HG03457 (cell line): ENCODE measurements around the gene CADPS2.

Source experiments
- ATAC-seq: cut with Tn5 transposase; IDR thresholded peaks from one replicate; pipeline ENCODE4 v1.9.1; 2021; ENCODE audit warnings: moderate number of reproducible peaks; ENCODE audit not compliant: unreplicated experiment

CADPS2 gene

DNA sequence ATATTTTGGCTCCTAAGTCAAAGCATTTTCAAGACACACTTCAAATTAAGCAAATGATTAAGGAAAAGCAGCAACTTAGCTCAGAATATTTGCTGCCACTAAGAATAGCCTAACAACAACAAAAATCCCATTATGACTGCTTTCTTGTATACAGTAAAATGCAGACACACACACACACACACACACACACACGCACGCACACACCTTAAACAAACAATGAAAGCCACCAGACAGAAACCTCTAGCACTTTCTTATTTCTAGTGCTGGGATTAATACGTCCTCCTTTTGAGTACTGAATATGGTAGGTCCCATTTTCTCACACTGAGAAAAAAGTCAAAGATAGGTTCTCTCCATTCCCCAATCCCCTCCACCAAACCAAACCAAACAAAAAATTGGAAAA lies 558.3 kb downstream of the CADPS2 start:
- no peak for ATAC-seq

DNA sequence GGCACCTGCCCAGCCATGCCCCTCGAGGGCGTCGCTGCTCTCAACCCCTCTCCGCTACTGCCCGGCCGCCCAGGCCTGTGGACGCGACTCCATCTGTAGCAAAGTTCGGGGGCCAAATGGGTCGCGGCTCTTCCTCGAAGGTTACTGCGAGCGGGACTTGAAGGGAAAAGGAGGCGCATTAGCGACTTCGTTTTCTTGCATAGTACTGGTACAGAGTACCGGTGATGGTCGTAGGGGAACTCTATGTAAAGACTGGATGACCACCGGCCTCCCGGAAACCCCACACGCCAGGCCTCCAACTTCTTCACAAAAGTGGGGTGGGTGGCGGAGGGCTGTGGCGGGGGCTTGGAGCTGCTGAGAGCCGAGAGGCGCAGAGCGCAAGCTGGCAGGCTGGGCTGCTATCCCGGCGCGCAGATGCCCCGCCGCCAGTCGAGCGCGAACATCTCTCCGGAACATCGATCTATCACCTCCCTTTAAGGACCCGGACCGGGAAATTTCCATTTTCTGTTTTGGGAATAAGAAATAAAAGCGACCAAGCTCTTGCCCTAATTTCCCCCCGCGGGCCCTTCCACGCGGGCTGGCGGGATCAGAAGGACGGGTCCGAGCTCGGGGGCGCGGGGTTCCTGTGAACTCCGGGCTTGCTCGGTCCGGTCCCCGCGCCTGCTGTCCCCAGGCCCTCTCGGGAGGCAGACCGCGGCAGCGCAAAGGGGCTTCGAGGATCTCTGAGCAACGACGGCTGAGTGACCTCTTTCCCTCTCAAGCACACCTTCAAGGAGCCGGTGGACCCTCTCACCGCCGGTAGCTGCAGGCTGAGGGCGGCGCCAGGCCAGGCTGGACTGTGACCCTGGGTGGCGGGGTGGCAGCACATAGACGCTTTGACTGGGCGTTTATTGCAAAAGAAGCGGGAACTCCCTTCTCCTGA lies 569.5 kb downstream of the CADPS2 start:
- ATAC-seq: no peak

DNA sequence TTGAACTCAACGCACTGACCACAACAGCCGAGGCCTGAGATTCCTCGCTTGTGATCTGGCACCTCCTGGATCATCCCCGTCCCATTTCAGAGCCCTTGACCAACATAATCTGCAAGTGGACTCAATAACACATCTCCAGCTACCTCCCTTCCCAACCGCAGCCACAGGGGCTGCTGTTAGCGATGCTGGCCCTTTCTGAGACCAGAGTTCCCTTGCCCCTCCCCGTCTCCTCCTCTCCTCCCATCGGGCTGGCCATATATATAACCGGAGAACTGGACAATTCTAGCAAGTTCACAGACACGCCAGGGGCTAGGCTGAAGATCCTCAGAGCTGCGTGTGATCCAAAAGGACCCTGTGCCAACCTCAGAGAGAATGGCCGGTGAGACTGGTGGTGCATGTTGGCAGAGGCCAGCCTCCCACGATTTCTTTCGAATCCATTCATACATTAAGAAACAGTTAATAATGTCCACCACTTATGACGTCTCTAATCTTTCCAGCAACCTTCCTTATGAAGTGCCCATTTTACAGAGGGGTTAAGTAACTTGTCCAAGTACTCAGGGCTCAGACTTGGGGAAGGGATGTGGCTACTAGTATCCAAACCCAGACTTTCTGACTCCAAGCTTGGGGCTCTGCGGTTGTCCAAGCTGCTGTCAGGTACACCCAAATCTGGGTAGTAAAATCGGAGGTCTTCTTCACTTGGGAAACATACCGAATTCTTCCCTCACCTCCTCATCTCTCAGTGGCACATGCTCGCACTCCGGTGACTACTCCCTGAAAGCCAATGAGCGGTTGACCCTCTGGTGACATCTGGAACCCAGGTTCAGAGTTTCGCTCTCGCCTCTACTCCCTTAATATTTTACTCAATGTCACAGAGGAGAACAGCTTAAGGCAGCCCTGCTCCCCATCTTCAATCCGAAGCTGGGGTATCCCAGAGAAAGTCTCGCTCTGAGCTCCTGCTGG lies 570.5 kb downstream of the CADPS2 start:
- ATAC-seq: no peak

DNA sequence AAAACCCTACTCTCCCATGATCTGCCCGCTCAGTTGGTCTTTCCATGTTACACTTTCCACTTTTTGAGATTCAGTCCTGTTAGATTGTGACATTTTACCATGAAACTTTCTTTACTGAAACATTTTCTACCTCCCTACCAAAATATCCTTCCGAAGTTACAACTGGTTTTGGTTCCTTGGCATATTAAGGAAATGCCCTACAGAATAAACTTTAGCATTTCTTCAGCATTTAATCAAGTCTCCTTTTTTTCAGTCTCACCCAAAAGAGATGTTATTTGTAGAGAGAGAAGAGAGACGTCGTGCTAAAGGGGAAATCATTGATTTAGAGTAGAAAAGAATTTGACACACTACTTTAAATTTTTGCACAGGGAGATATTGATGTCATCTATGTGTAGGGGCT lies 572.0 kb downstream of the CADPS2 start:
- no peak for ATAC-seq

DNA sequence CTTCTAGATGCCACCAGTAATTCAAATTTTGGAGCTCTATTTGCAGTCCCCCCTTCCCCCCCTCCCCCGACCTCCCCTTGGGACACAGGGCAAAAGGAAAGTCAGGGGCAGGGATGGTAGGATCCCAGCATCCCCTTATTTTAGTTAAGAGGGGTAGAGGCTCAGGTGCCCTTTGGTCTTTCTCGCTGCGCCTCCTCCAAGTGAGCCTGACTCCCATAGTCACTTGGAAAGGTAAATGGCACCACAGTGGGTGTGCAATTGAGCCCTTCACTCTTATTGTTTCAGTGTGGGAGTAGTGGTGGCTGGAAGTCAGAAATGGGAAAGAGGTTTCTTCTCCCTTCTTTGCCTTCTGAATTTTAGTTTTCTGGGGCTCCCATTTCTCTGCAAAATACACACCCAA lies 573.5 kb downstream of the CADPS2 start:
- ATAC-seq: no peak

DNA sequence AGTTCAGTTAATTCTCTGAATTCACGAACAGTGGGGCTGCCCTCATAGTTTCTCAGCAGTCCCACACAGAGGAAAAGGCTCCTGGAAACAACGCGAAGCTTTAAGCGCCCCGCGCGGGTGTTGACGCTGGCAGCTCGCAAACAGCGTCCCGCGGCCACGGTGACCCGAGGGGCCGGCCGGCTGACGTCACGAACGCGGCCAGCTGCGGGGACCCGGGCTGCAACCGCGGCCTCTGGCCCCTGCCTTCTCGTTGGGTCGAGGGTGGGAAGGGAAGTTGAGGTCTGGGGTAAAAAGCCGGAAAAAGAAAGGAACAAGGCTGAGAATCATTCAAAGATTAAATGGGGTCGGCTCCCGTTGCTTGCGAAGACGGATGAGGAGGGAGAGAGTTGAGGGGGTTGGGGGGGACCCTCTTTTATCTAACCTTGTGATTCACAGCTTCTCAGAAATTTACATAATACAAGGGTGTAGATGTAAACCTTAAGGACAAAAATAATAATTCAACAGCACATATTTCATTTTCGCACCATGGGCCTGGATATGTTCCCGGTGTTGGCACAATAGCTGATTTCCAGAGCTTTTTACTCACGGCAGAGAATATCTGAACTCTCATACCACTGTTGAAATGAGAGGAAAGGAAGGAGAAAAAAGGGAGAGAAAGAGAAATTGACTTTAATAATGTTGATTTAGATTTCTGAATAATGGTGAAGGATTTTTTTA lies 574.4 kb downstream of the CADPS2 start:
- ATAC-seq: no peak

DNA sequence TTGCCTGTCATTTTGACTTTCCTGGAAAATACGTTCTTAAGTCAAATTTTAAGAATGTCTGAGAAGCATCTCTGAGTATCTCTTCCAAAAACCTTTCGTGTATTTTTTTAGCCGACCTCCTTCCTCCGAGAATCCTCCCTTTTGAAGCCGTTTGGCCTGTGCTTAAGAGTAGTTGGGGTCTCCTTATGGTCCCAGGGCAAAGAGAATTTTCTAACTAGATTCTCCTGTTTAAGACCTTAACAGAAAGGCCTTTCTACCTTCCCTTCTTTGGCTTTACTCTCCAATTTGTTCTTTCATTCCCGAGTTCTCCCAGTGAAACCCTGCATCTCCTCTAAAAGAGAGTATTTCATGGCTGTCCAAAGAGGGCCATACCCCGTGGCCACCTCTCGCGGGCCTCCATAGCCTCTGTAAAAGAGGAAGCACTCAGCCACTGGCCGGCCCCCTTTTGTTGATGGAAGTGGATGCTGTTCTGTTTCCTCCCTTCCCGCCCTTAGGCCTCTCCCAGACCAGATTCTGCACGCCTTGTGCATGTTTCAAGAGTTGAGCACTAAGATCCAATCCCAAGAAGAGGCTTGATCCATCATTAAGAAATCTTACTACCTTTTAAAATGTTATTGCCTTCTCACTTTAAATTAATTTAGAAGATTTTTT lies 575.1 kb downstream of the CADPS2 start:
- ATAC-seq: no peak

DNA sequence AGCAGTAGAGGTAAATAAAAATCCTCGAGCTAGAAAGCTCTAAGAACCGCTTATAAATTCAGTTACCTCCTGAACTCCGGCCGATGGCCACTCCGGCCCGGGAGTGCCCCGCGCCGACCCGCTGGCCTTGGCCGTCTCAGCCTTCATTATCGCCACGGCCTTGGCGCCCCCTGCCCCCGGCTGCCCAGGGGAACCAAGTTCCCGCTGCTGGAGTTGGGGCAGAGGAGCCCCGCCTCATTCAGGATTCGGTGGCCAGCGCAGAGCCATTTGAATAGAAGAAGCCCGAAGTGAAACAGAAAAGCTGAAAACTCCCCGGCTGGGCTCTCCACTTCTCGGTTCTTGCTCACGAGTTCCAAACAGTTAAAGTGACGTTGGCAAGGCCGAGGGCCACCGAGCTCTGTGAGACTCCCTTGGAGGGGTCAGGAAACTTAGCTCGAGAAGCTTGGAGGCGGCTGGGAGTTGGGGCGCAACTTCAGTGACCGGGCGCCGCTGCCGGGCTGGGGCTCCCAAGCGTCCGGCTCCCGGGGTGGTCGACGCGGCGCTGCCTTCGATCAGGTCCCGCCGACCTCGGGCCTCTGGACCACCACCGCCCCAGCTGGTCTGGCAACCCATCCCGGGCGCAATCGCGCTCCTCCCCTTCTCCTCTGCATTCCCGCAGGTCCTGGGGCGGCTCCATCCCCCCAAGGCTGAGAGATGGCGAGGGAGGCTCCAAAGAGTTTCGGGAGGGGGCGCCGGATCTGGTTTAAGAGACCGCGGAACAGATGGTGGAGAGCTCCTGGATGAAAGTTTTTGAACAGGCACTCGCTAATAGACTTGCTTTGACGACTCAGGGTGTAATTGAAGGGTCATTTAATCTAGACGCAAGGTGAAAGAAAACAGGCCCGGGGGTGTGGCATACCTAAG lies 575.9 kb downstream of the CADPS2 start:
- ATAC-seq: no peak

DNA sequence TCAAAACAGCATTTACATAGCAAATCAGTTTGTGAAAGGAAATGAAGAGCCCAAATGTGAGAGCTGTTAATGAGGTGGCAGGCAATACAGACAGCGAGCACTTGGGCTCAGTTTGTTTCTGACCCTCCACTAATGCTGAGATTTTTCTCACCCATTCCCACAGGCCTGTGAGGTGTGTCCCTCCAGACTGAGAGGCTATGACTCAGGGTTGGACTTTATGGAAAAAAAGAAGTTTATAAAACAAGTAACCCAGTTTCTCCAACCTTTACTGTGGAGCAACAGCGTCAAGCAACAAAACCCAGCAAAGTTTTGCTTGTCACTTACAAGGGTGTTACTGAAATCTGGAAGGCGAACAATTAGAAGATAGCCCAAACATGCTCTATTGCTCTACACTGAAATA lies 576.8 kb downstream of the CADPS2 start:
- ATAC-seq: no peak

DNA sequence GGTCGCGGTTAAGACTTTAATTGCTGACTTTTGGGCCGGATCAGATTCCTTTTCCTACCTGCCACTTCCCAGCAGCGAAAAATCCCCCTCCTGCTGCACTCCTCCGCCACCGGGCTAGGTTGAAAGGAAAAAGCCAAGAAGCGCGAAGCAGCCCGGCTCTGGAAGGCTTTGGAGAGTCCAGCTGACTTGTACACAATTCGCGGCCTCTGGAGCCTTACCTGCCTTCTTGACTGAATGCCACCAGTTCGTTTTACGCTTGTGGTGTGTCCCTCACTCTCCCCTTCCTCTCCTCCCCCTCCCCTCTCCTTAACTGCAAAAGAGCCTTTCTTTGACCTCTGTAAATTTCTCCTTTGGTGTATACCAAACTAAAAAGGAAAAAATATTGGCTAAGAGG lies 579.0 kb downstream of the CADPS2 start:
- ATAC-seq: no peak

DNA sequence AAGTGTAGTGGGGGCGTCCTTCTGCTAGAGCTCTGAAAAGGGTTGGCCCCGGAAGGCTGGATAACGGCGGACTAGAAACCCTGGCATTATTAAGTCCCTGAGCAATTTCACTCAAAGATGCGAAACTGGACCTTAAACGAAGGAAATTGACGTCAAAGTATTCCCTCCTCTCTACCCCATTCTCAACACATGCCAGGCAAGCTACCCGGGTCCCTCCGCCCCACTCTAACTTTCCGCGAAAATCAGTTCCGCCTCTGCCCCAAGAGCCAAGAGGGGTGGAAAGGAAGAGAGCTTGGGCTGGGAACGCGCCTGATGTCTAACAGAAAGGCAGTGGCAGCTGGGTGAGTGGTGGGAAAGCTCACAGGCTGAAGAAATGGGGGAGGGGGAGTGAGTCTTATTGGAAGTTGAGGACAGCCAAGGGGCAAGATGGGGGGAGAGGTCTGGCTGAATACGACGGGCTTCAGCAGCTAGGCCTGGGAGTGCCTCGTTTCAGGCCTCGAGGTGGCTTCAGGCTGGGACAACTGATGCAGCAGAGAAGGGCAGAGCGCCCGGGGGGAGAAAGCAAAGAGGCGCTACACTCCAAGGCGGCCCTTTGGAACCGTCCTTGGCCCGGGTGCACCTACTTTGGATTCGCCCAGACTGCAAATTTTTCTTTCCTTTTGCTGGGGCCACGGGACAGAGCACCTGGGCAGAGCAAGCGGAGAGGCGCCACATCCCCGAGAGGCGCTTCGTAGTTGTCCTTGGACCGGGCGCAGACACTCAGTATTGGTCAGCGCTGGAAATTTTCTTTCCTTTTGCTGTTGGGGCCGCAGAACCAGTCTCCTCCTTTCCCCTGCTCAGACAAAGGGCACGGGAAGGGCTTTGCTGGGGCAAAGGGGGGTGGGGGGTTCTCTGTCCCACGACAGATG lies 579.7 kb downstream of the CADPS2 start:
- no peak for ATAC-seq

DNA sequence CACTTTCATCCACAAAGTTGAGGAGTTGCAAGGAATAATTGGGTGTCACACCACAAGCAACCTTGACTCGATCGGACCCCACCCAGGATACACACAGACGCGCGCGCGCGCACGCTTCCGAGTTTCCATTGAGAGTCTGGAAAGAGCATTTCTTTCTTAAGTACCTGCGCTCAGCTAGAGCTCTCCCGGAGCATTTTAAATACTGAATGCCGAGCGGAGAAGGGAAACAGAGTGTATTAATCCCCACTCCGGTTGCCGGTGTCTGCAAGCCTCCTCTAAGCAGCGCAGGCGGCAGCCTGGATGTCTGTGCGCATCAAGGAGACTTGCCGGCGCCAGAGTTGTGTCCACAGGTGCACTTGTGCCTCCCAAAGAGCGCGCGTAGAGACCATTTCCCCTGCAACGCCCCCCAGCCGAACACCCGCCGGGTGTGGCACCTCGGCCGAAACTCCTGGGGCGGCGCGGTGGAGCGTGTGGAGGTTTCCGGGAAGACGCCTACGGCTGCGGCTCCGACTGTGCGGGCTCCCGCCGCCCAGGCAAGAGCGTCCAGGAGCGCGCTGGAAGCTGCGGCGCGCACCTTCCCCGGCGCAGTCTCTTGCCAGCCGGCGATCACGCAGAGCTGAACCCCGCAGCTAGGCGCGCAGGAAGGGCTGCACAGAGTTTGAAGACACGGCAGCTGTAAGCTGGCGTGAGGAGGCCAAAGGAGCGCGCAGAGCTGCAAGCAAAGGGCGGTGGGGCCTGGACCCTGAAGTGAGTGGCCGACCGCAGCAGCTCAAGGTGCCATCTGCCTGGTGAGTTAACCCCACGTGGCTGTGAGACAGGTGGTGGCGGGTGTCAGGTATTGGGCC lies 580.6 kb downstream of the CADPS2 start:
- ATAC-seq: no peak

DNA sequence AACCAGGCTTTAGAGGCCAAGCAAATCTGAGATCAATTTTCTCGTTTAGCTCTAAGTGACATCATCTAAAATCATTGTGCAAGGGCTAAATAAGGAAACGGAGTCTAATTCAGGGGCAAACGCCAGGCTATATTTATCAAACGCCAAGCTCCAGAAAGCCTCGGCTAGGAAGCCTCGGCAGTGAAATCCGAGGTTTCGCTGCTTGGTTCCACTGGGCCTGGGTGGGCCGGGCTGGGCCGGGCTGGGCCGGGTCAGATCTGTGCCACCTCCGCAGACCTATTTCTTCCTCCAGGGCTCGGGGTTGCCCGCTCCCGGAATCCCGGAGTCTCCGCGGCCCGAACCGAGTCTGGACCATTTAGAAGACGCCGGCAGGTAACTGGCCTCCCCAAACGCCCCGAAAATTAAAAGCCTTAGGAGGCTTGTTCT lies 581.3 kb downstream of the CADPS2 start:
- no peak for ATAC-seq

DNA sequence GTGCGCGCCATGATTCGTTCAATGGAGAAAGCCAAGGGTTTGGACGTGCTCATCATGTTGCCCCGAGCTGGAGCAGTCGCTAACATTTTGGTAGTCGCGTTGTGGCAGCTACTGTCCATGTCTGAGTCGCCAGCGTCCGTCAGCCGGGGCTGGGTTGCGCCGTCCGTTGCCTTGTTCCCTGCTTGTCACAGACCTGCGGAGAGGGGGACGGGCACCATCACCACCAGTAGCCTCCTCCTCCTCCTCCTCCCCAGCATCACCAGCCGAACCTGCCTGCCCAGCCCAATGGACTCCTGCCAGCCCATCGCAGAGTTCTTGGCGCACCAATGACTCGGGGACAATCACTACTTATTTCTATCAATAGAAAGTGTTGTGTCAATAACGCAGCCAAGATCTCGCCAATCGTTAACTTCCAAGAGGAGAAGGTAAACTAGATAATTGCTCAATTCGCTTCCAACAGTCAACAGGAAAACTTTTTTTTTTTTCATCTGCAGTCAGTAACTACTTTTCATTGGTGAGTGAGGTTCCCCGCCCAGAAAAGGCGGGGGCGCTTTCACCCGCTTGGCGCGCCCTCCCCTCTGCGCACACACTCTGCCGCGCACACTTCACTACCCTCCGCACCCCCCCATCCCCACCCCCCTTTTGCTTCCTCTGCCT lies 581.8 kb downstream of the CADPS2 start, which contains the start of gene FEZF1:
TSS of gene FEZF1 (minus strand) at position 432 of the 657 bp plus-strand sequence. CDS start at position 119, 313 bp downstream.
- ATAC-seq: no peak

DNA sequence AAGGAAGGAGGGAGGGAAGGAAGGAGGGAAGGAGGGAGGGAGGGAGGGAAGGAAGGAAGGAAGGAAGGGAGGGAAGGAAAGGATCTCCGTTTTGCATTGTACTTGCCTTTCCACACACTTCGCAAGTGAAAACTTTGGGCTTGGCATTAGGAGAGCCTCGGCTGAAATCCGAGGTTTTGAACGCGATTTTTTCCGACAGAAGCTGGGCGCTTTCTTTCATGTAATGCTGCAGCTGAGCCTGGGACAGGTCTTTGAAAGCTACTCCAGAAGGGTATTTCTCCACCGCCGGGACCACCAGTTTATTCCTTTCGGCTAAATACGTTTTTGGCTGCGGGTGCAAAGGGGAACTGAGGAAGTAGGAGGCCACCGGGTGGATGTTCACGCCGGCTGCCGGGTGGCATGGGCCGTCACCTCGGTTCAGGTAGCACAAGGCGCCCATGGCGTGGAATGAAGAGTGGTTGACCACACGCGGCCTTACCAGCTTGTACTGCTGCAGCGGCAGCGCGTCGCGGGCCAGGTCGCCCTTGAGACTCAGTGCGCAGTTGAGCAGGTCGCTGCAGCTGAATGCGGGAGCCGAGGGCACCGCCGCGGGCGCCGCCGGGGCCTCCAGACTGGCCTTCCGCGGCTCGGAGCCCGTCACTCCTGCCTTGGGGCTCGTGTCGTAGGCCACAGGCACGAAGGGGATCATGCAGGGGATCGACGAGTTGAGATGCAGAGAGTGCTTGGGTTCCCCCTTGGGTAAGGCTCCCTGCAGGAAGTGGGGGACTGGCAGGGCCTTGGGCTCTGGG lies 582.5 kb downstream of the CADPS2 start:
- no peak for ATAC-seq
